ENCODE measurements around the gene C1orf105.
A peak's percentile ranks its signal among the peaks of the same experiment; 100 is the strongest.

The C1orf105 gene

DNA sequence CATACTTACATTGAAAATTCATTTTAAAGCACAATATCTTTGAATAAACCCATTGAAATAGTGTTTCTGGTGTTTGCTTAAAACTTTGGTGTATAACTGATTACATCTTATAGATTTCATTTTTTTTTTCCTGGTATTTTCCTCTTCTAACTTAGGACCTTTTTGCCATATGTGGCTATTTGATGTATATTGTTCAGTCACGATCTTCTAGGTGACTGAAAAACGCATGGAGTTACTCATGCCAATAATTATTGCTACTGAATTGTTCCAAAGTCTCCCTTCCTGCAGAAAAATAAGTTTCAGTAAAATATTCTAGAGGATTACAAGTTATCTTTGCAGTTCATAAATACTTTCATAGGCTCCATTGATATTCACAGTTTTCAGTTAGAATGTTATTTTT lies 22.9 kb upstream of the C1orf105 start:
- FAIRE-seq, result peak; percentile 31

DNA sequence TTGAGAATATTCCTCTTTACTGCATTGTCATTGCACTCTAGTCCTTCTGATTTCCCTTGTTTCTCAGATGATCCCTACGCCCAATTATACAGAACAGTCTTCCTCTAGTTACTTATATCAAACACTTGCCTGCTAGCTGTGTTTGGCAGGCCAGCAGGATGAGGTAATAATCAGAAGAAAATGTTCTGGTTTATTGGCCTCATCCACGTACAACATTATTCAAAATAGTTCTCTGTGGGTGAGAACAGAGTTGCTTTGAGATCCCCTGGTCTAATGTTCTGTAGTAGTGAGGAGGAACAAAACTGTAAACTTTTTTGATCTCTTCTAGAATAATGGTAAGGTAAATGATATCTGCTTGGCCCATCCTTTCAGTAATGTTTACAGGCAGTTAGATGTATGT lies 22.3 kb upstream of the C1orf105 start:
- no peak for FAIRE-seq

DNA sequence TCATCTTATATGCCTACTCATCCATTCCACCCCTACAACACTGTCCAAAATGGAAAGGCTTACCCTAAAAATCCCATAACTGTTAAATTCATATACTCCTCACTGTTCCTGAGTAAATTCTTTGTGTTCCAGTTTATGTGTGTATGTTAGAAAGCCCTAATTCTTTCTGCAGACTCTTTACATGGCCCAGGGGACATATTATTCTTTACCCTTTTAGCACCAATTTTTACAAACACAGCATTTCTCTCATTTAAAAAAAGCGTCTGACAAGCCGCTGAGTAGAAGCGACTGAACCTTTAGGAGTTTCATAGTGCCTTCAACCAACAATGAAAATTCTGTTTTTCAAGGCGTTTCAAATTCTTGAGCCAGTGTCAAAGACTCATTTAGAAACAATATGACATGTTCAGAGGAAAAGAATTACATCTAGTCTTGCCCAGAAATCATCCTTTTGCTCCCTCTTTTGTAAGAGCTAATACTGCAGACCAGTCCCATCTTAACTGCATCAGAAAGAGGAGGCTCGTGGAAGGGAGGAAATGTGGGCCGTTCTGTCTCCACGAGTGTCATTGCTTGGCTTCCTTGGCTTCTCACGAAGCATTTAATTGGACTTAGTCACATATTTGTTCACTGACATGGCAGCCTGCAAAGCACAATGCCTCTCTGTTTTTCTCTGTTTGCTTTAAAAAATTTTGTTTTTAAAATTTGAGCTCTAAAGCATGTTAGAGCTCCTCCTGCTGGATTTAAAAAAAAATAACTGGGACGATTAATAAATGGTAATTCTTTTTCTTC lies 21.3 kb upstream of the C1orf105 start:
- no peak for FAIRE-seq

DNA sequence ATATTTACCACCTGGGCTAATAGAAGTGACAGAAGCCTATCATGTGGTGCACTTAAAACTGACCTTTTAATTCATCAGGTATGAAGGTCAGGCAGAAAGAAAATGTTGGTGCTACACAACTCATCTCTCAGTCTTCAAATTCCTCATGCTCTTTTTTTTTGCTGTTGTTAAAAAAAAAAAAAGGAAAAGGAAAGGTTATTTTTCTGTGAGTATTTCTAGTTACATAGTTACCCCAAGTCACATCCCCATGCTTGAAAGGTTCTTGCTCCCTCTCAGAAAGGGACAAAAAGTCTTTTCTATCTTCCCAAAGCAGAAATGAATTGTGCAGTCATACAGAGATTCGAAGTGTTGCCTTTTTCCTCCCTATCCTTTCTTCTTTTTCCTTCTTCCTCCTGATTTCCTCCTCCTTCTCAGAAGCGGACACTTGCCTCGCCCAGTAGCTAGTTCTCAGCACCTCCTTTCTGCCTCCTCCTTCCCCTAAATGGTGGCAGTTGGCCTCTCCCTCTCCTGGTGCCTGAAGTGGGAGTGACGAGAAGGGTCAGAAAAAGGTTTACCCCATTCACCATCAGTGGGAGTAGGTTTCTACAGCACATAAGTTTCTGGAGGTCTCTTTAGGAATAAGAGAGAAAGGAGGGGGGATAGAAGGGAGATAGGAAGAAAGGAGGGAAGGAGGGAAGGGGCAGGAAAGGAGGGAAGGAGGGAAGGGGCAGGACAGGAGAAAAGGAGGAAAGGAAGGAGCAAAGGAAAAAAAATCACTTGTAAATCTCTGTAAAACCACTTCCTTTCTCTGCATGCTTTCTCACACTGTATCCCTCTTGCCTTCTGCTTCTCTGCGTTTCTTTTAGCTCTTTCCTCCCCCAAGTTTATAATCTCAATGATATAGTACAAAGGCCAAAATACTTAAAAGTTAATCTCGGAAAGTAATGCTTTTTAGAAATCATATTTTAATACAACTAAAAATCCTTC lies 20.4 kb upstream of the C1orf105 start:
- no peak for FAIRE-seq

DNA sequence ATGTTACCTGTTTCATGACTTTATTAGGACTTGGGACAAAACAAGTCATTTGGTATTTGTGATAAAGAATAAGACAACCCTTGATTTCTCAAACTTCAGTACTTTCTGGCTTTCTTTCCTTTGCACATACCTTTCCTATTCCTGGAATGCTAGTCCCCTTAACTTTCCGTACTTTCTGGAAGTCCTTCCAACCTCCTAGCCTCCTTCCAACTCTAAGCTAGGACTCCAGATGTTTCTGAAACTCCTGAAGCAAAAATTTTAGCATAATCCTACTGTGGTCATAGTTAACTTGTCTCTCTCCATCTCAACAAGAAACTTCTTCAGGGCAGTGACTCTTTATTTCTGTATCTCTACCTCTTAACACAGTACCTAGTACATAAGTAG lies 19.8 kb upstream of the C1orf105 start:
- FAIRE-seq, result no peak

DNA sequence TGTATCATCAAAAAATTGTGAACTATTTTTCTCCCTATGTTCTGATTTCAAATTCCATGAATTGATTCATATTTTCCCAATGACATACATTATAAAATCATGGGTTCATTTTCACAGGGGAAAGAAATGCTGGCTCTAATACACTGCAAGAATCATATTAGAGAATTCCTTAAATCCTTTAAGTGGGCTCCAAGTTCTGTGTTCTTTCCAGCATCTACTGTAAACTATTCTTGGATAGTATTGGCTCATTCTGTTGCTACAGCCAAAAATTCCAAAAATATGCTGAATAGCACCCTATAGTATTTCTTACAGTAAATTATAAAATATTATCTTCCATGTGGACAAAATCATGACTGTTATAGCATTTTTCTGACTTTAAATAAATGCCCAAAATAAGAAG lies 19.0 kb upstream of the C1orf105 start:
- FAIRE-seq, result no peak

DNA sequence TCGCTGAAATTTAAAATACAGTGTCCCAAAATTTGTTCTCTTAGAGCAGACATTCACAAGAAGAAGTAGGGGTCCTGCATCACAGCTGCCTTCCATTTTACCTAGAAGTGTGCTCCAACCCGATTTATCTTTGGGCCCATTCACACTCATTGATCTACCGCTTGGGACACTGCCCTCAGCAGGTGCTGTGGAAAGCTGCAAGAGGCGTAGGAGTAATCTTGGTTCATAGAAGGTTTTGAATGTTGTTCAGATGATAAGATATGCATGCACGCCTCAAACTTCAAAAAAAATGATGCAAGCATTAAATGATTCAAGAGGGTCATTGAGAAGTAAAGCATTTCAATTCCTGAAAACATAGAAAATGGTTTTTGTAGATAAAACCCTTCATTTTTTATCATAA lies 18.6 kb upstream of the C1orf105 start:
- no peak for FAIRE-seq

DNA sequence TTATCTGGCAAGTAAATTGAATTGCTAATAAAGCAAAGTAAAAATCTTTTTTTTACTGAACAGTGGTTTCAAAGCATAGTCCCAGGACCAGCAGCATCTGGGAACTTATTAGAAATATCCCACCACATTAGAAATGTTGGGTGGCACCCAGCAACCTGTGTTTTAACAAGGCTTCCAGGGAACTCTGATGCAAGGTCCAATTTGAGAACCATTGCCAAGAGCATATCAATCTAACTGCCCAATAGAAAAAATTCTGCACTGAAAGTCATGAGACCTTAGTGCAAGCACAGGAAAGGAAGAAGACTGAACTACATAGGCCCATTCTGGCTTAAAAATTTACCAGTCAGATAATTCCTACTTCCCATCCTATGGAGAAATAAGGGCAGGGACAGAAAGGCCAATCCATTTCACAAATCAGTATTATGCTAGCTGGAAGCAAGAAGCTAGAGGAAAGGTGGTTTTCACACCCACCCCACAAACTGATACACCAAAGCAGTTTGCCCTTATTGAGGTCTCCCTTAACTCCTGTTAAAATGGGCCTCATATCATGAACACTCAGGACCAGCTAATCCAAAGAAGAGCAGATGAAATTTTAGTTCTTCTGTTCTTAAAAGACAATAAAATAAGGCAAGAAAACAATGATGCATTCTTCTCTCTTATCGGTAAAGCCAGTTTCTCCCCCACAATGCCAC lies 17.5 kb upstream of the C1orf105 start:
- FAIRE-seq, result no peak

DNA sequence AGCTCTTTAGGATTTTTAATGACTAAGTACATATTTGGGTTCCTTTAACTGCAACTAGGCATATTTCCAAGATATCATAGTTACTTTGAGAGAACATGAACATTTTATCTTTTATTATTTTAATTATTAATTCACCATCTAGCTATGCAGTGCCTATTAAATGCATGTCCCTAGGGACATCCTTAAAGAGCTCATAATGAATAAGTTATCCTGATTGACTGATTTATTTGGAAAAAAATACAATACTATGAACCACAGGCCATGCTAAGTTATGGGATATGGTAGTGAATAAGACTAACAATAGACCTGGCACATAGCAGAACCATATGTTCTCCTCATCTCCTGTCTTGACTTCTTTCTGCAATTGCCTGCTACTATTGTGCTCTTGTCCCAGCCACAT lies 16.4 kb upstream of the C1orf105 start:
- no peak for FAIRE-seq

DNA sequence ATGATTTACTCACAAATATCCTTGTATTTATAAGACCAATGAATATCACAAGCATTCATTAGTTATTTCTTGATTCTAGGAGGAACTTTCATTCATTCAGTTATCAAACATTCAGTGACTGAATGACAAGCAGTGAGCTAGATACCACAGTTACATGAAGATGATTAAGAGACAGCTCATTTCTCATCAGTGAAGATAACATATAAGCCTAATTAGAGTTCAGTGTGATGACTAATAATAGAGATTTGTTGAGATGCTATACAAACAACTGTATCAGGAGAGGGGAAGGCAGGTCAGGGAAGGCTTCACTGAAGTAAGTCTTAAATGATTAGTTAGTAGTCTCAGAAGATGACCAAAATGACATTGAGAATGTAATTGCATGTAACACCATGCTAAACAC lies 14.6 kb upstream of the C1orf105 start:
- no peak for FAIRE-seq

DNA sequence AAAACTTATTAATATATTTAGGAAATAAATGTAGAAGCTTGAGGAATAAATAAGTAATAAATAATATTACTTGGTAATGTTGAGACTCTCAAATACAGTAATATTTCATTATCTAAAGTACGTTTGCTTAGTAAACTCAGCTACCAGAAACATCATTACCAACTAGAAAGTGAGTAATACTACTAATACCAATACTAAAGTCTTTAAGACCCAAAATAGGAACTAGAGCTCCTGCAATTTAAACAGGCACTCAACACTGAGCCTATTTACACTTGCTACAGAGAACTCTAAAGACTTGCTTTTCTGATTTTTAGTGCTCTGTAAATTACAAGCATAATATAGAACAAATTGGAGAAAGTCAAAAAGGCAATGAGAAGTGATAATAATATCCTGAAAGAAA lies 13.5 kb upstream of the C1orf105 start:
- no peak for FAIRE-seq

DNA sequence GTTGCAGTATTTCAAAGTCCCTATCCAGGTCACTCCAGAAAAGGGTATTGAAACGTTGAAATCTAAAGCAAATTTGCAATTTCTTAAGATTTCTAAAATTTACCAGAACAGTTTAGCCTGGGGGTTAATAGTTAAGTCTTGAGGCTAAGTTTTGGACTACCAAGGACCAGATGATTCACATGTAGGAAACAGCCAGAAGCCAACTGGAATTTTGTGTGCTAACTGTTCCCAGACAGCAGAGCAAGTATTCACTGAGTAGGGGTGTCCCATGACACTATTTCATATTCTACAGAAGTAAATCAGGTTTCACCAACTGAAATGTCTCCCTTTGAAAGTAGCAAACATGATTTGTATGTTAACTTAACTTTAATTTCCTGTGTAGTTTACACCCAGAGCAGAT lies 11.5 kb upstream of the C1orf105 start:
- FAIRE-seq, result no peak

DNA sequence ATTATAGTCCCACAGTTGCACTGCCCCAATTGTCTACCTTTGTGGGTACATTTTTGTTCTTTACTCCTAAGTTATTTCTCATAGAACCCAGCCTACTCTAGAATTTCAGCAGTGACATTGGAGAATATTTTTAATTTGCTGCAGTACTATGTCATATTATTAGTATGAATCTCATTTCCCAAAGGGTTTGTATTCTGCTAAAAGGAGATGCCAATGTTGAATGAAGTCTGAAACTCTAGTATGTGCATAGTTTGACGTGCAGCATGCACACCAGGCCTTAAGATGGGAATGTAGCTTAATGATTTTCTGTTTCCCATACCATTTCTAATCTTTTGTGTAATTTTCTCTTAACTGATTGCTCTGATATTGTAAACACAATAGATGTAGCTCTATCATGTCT lies 10.5 kb upstream of the C1orf105 start:
- no peak for FAIRE-seq

DNA sequence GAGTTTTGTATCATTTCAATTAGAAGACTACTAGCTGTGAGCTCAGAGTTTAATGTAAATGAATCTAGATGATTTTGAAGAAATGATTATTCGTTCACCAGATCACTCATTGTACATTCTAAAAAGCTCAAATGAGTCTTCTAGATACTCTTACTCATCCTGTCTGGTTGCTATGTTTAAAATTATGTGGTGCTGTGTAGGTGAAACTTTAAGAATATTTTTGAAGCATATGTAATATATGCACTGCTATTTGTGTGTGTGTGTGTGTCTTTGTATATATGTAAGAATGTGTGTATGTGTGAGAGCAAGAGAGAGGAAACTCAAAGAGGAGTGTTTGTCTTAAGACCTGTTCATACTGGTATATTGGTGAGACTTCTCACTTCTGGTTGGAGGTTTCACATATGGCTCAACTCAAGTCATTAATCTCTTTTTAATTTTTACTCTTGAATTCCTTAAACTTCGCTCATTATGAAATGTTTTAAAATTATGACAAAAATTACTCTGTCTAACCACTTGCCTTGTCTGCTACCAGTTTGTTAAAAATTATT lies 8.6 kb upstream of the C1orf105 start:
- no peak for FAIRE-seq

DNA sequence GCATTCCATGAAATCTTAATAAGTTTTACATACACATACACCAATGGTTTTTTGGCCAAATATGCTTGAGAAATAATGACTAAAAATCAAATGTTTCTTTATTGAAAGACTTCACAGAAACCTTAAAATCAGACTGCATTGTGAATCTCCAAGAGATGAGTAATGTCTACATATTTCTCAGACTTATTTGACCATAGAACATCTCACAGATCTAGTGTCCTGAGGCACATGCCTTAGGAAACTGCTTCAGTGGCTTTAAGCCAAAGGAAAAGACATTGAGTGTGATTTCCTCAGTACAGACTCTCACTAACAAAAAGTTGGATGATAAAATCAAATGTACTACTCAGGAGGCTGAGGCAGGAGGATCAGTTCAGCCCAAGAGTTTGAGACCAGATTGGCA lies 6.2 kb upstream of the C1orf105 start:
- FAIRE-seq, result no peak

DNA sequence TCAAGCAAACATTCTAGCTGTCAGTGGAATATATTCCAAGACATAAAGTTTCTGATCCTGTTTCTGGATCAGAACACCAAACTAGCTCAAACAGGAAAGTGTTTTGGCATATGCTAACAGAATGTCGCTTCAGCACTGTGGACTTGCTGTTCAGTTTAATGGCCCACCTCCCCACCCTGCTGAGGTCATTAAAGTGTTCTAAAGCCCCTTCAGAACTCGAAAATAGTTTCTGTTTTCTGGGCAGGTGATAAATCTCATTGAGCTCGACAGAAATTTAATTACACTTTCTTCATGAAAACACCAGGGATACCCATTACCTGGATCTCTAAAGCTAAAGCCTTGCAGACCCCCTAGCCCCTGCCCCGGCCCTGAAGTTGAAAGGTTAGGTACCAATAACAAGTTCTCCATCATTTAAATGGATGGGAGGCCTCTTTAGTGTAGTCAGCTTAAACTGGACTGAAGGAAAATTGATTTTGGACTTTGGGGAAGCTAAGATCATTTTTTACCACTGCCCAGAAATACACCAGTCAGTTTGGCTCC lies 3.9 kb upstream of the C1orf105 start:
- FAIRE-seq, result no peak

DNA sequence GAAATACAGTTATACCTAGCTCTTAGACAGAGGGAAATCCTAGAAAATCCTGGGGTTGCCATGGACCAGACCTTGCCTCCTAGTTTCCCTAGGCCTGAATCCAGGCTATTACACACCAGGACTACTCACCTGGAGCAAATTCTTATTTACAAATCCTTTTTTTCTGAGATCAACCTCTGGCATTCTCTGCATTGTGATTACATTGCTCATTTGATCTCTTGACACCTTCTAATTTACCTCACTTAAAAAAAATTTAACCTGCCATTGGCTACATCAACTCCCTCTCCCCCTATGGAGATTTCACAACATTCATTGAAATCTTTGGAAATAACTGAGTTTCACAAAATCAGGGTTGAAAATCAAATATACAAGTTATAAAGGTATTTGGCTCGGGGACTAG lies 2.9 kb upstream of the C1orf105 start:
- no peak for FAIRE-seq

DNA sequence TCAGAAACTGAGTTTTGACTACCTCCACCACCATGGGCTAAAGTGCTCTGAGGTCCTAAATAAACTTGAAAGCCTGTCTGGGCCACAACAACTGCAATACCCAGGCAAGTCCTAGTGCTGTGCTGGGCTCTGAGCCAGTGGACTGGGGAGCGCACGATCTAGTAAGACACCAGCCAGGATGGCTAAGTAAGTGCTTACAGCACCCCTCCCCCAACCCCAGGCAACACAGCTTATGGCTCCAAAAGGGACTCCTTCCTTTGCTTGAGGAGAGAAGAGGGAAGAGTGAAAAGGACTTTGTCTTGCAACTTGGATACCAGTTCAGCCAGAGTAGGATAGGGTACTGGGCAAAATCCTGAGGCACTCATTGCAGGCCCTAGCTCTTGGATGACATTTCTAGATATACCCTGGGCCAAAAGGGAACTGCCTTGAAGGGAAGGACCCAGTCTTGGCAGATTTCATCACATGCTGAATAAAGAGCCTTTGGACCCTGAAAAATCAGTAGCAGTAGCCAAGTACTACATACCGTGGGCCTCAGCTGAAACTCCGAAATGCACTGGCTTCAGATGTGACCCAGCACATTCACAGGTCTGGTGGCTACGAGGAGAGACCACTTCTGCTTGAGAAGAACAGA lies 1.6 kb downstream of the C1orf105 start:
- FAIRE-seq, result no peak

DNA sequence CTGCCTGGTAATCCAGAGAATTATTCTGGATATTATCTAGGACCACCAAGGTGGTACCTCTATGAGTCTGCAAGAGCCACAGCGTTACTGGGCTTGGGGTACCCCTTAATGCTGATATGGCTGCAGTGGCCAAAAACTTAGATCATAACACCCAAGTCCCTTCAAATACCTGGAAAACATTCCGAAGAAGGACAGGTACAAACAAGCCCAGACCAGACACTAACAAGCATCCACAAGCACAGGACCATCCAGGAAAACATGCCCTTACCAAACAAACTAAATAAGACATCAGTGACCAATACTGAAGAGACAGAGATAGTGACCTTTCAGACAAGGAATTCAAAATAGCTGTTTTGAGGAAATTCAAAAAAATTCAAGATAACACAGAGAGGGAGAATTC lies 2.9 kb downstream of the C1orf105 start:
- no peak for FAIRE-seq

DNA sequence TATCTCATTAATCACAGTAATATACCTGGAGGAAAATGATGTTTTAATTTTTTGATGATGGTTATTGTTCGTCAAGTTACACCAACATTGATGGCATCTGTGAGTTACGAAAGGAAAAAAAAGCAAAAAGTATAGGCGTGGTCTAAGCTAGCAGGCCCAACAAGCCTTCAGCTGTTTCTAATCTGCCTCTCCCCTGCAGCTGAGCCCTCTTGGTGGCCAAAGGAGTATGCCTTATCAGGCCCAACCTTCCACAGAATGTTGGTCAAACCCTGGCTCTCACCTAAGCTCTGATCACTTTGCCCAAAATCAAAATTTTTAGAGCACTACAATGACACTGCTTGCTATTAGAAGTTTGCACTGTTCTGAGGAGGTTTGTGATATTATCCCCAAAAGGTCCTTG lies 4.9 kb downstream of the C1orf105 start:
- no peak for FAIRE-seq

DNA sequence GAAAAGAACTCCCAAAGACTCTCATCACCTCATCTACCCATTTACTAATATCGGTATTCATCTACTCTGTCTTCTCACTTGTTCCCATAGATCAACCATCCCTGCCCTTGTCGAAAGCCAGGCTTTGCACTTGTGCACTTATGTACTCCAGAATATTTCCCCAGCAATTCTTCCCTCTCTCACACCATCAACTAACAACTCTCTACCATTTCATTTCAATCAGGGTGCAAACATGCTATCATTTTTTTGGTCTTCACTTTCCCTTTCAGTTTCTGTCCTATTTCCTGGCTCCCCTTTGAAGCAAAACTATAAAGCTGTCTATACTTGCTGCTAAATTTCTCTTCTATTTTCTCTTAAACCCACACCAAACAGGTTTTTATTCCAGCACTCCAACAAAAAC lies 6.7 kb downstream of the C1orf105 start:
- no peak for FAIRE-seq
